GM19351 (cell line): ENCODE data around the gene DUOXA1.

Experiments used
- ATAC-seq: cut with Tn5 transposase; IDR thresholded peaks from one replicate; pipeline ENCODE4 v1.9.1; 2021; ENCODE audit warnings: mild to moderate bottlenecking, moderate library complexity; ENCODE audit not compliant: unreplicated experiment

DUOXA1 gene

DNA sequence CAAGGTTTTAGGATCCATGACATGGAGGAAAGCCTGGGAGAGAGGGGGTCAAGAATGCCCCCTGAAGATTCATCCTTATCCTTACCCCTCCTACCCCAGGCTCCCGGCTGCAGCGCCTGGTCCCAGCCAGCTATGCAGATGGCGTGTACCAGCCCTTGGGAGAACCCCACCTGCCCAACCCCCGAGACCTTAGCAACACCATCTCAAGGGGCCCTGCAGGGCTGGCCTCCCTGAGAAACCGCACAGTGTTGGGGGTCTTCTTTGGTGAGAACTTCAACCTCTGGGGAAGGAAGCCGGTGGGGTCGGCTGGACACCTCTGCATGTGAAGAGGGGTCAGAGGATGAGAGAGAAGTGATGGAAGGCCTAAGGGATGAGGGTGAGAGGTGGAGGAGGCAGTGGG is 4.4 kb upstream of the DUOXA1 start:
- ATAC-seq = no peak

DNA sequence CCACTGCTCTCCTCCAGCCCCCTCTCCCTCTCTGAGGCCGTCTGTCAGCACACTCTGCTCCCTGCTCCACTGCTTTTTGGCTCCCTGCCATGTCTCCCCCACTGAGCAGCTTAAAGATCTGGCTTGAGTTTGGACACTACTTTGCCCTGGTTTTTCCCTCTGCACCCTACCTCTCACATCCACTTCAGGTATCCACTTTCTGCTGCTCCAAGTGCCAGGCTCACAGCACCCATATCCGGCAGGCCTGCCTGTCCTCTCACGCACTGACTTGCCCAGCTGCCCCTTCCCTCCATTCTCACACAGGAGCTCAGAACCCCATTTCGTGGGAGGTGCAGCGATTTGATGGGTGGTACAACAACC is 3.9 kb upstream of the DUOXA1 start:
- no peak for ATAC-seq

DNA sequence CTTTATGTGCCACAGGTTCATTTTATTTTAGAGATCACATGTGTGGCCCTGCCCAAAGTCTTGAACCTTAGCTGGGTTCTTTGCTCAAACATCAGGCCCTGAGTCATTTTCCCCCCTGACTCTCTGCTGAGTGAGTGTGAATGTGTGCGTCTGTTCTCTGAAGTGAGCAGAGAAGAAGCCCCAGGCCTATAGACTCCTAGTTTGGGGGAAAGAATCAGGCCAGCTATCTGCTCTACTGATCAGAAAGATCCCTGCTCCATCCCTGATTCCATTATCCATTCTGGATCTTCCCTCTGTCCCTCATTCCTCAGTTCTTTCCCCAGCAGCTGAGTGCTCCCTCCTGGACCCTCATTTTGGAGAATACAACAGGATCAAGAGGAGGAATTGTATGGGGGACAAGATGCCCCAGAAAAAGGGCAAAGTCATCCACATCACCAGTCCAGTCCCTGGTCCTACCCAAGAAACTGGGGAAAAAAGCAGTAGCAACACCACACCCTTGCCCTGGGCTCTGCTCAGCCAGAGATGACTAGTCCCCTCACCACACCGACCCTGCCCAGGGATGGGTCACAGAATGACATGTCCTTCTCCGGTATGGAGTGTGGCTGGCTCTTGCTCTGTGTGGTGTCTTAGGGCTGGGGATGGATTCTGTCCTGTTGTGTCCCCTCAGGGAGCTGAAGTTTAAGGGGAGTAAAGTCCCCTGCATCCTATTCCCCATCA is 3.3 kb upstream of the DUOXA1 start:
- no peak for ATAC-seq

DNA sequence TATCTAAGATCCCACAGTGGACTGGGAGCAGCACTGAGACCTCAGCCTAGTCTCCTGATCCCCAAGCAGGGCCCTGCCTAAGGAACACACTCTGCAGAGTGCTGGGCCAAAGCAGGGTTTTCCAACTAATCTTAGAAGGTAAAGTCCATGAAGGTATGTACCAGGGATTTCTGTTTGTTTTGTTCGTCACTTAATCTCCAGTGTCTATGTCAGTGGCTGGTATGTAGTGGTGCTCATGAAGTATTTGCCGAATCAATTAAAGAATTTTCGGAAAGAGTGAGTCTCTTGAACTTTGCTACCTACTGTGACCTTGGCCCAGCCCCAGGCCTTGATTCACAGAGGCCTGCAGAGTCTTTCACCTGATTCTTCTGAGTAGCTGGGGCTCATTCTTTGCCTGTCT is 1.8 kb upstream of the DUOXA1 start:
- ATAC-seq = no peak

DNA sequence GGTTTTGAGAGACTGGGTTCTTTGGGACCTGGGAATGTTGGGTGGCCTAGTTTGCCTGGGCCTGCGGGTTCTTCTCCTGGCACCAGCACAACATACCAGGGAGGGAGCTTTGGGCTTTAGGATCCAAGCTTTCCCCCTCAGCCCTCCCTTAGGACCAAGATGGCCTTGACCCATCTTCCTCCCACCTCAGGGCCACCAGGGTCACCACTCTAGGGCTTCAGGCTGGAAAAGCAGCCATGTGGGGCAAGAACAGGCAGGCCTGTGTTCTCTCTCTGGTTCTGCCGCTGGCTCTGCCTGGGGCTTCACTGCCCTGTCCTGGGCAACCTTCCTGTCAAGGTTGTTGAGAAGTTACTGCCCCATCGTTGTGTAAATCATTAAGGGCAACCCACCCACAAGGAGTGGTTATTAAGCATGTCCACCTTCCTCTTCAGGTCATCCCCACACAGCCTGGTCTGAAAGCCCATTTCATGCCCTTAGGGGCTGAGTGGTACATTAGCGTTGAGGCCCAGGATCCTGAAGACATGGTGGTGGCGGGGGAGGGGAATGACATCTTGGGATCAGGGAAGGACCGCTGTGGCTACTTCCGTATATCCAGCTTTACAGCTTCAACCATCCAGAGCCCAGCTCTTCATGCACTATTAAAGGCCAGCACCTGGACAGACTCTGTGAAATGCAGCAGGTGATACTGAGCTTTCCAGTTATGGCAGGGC is 767 bp upstream of the DUOXA1 start:
- no peak for ATAC-seq

DNA sequence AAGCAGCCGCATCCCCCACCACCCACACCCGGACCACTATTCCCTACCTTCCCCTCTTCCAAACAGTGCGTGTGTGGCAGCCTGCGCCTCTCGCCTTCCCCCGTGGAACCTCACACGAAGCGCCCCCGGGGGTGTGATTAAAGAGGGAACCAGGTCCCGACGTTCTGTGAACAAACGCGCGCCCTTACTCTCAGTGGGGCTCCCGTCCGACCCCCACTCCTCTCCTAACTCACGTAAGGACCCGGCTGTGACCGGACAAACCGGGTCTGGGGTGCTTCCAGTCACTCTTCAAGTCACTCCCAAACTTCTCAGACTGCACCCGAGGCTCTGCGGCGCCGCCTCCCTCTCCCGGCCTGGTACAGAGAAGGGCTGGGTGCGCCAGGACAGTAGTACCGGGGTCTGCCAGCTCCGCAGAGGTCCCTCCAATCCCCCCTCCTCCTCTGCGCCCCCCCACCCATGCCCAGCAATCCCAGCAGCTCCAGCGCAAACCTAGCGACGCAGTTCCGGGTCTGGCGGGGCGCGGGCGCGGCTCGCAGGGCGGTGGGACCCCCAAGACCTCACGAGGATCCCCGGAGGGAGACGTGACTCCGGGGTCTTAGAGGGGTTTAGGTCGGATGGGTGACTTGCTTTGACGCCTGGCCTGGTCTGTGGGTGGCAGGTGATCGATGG is 574 bp downstream of the DUOXA1 start:
- ATAC-seq = no peak

DNA sequence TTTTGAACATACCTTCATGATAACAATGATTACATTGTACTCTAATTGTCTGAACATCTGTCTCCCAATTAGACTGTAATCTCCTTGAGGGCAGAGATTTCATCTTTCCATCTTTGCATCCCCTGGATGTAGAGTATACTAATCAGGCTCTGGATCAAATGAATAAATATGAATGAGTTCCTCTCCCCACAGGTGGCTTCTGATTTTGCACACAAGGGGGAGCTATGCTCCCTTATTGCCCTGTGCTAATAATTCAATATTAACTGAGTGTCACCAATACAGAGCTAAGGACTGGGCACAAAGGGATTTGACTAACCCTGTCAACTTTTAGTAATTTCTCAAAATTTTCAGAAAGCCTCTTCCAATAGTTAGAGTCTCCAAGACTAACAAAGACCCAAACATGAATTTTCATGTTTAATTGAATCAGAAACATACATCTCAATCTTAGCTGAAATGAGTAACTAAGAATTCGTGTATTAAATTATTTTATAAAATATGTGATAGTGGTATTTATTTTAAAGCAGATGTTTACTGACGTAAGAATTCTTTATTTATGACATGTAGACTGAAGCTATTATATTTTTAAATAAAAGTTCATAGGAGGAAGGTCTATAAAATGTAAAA is 3.0 kb downstream of the DUOXA1 start:
- ATAC-seq = no peak

DNA sequence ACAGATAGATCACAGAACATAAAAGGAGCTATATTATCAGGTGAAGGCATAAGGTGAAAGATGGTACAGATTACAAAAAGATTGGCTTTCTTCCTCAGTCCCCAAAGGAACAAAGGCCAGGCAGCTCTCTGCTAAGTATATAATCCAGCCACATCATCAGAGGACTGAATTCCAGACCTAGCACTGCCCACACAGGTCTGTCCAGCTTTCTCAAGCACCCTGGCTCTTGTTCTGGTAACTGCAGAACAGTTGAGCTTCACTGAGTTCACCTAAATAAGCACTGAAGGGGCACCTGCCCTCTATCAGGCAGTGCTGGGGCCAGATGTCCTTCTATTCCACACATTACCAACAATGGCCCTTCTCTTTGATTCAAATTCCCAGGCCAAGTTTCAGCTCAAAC is 6.3 kb downstream of the DUOXA1 start:
- no peak for ATAC-seq

DNA sequence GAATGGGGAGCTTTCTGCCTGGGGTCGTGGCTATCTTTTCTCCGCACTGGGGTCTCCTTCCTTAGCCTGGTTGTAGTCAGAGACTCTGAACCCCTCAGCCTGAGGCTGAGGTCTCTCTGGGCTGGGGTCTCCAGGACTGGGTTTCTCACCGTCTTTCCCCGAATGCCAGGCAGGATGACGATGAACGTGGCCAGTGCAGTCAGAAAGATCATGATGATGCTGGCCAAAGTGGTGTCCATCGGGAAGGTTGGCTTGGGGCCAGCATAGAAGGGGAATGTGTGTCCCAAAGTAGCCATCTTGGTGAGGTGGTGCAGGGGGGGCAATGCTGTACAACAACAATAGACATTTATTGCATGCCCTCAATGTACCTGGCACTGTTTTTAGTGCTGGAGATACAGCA is 7.0 kb downstream of the DUOXA1 start:
- ATAC-seq = no peak

DNA sequence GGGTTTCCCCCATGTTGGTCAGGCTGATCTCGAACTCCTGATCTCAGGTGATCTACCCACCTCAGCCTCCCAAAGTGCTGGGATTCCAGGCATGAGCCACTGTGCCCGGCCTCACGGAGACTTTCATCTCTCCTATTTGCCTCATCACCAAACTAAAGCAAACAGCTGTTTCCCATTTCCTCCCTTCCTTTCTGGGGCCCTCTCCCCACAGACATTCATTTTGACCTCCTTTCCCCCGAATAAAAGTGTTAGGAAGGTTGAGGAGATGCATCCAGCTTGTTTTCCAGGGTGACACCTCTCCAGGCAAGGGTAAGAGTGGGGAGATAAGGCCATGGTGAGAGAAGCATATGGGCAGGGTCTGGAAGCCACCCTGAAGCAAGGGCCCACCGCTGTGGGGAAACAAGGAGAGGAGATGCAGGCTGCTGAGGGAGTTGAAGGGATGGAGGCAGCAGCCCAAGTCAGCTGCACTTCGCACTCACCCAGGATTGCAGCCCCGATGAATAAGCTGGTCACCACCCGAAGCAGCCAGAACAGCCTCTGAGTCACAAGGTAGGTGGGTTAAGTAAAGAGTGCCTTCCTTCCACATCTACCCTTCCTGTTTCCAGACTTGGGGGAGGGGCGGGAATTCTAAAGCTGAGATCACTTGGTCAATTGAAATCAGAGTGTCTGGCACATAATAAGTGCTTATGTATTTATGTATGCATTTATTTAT is 7.8 kb downstream of the DUOXA1 start:
- ATAC-seq = no peak

DNA sequence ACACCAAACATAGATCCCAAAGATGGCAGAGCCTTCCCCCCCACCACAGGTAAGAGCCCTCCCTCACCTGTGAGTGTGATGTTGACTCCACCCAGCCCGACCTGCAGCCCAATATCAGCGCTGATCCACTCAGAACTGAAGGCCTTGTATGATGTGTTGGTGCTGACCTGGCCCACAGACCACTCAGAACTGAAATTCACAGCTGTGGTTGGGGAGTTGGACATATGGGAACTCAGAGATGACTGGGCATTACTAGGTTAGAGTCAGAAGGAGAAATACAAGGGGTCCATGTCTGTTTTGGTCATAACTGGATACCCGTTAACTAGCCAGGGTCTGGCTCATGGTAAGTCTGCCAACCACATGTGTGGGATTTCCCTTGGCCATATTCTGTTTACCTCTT is 8.7 kb downstream of the DUOXA1 start:
- no peak for ATAC-seq

DNA sequence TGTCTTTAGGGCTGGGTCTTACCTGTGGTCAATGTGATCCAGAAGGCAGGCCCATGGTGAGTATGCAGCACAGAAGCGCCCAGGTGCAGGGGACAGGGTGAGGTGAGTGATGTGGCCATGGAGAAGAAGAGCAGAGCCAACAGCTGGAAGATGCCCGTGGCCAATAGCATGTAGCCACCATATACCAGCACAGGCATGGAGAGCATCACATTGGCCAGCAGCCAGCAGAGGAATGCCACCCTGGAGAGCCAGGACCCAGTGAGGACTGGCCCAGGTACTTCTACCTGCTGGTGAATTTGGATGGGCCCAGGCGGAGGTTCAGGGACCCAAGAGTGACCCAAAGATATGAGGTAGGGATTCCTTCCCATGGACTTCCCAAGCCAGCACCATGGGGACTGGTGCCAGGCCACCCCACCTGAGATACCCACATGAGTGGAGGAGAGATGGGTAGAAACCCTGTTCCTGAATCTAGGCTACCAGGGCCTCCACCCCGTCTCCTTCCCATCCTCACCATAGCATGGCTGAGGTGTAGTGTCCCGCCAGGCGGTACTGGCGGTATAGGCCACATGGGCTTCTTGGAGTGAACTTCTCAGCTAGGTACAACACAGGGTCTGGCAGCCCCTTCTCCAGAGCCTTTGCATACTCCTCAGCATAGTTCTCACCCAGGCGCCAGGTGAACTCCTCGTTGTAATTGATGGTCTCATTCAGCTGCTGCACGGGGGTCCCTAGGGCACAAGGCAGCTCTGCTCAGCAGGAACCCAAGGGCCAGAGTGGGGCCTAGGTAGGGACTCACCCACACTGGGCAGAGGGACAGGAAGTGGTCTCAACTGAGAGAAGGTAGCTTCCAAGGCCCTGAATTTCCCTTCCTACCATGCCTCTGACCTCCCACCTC is 9.4 kb downstream of the DUOXA1 start:
- ATAC-seq = no peak

DNA sequence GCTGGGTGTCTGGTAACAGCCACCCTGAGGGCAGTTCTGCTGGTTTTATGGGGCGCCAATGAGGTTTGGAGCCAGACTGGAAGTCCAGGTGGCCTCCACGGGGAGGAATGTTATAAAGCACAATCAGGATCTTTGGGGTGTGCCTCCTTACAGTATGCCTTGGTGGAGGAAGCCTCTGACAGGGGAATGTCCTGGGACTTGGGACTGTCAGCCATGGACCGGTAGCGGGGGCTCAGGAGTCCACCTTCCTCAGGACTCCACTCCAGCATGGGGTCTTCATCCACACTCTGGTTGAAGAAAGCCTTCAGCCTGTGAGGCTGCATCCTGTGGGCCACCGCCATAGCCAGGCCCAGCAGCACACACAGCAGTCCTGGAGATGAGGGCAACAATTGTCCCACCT is 10.7 kb downstream of the DUOXA1 start:
- ATAC-seq = no peak

DNA sequence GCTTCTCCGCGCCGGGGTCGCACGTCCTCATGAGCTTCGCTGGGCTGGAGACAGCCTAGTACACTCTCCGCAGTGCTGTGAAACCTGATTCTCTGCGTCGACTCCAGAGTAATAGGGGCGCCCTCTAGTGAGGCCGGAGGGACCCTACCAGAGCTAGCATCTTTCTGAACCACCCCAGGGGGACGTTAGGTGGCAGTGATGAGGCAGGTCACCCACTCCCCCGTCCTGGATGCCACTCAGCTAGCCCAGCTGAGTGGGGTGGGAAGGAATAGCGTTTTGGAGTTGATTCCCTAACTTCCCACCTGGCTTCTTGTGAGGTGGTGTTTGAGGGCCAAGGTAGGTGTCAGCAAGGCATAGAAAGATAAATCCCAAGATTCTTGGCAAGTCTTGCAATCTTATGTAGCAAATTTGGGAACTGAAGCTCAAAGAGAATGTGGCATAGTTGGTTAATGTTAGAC is 11.5 kb downstream of the DUOXA1 start:
- peak; percentile 92 for ATAC-seq

DNA sequence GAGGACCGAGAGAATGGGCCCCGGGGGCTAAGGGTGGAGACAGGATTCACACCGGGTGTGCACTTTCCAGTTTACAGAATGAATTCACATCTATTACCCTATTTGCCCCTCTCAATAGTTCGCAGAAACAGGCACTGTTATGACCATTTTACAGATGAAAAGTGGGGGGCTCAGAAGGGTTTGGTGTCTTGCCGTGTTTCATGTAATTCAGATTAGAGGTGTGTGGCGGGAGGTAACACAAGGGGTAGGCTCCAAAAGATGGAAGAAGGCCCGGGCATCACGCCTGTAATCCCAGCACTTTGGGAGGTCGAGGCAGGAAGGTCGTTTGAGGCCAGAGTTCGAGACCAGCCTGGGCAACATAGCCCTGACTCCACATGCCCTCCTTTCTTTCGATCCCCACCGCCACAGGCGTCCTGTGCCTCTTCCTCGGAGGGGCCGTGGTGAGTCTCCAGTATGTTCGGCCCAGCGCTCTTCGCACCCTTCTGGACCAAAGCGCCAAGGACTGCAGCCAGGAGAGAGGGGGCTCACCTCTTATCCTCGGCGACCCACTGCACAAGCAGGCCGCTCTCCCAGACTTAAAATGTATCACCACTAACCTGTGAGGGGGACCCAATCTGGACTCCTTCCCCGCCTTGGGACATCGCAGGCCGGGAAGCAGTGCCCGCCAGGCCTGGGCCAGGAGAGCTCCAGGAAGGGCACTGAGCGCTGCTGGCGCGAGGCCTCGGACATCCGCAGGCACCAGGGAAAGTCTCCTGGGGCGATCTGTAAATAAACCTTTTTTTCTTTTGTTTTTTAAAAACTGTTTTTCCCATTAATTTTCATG is 12.2 kb downstream of the DUOXA1 start:
- ATAC-seq = no peak

DNA sequence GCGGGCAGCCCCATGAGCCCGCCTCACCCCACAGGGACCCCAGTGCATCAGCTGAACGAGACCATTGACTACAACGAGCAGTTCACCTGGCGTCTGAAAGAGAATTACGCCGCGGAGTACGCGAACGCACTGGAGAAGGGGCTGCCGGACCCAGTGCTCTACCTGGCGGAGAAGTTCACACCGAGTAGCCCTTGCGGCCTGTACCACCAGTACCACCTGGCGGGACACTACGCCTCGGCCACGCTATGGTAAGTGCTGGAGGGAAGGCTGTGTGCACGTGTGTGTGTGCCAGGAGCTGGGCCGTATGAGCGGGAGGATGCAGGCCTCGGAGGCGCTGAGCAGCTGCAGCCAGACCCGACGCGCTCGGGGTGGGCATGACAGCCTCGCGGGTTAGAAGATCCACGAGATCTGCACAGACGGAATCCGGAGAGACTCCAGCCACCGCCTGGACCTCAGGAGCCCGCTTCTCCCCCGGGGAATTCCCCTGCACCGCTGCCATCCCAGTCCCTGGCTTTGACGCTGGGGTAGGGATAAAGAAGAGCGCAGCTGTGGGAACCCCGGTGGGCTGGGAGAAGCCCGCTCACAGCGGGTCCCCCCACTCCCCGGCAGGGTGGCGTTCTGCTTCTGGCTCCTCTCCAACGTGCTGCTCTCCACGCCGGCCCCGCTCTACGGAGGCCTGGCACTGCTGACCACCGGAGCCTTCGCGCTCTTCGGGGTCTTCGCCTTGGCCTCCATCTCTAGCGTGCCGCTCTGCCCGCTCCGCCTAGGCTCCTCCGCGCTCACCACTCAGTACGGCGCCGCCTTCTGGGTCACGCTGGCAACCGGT is 13.0 kb downstream of the DUOXA1 start:
- ATAC-seq = no peak

DNA sequence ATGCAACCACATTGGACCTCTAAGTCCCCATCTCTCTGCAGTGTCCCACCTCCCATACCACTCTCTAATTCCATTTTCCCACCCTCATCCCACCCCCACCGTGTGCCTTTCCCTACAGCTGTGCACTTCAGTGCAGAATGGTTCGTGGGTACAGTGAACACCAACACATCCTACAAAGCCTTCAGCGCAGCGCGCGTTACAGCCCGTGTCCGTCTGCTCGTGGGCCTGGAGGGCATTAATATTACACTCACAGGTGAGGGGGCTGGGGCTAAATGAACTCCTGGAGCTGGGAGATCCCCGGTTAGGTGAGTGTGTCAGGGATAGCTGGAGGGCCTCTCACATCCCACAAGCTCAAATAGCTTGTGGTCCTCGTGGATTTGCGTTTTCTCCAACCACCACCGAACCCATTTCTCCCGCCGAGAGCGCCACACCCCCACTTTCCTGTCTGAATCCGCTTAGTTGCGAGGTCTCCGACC is 13.6 kb downstream of the DUOXA1 start:
- ATAC-seq = no peak

DNA sequence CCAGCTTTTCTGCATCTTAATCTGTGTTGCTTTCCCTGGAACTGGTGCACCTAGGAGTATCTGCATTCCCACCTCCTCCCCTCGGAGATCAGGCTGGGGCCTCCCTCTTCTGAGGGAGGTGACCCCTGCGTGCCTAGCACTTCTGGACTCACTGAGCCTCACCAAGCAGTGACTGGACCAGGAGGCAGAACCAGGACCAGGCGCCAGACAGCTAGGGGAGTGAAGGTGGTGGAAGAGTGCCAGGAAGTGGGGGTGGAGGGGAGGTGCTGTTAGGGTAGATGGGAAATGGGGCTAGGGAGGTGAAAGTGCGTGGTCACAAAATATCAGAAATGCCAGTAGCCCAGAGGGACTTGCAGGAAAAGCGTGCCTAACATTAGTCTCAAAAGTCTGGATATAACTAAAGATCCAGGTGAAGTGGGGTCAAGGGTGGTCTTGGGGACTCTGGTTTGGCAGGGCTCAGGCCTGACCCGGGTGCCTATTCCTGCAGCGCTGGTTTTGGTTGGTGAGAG is 14.3 kb downstream of the DUOXA1 start:
- ATAC-seq = no peak
